ENCODE data around the gene CNTRL. TPM values are rescaled to one million over a fixed set of nuclear protein-coding genes. Genes with fewer than 3 reads are reported as not detected.

CNTRL gene
- total and polyA plus RNA-seq, 4 experiments from 2014 or later: 1.5 to 122 (median 78.5) TPM

DNA sequence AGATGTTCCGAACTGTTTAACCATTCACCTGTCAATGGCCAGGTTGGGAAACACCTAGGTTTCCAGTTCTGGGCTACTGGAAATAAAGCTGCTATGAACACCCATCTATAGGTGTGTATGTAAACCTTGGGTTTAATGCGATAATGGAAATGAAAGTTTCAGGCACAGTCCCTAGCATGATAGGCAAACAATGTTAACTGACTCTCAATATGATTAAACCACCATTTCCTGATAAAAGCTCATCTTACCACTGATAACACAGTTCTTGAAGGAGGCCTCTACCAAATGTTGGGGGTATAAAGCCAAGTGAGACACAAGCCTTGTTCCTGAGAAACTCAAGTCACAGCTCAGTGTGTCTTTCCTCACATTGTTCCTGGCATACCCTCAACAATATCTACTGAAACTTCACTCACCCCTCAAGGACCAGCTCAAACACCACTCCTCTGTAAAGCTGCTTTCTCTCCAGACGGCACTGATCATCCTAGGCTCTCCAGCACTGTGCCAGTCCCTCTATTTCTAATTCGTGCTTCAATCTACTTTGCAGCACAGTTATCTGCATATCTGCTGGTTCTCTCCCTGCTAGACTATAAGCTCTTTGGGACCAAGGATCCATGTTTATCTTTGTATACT, 111.1 kb downstream of the CNTRL start:
- POLR2A ChIA-PET (ENCODE audit: partially characterized antibody): interaction anchor here (0.7 to 1.9 kb wide), 6 partner anchors 10 to 64 kb away, joined by 3 to 12 read pairs (median 4); partner anchors contain the start of gene RAB14
- no peak for DNase-seq
- Histone ChIP-seq H3K27me3 (ENCODE audit: insufficient read depth, low read length) (no peaks in the 10 kb centered on the region), H3K4me3 (ENCODE audit: low read length in 2 of 2) (no peak overlapping the region), H3K27ac (ENCODE audit: low read depth, low read length) (peak overlapping the region; percentile 40), H3K4me1 (ENCODE audit: insufficient read depth, low read length) (peaks cover 69% of the 10 kb centered on the region), H3K9me3 (ENCODE audit: control insufficient read depth in 1 of 2, low read length in 2 of 2) (no peaks in the 10 kb centered on the region), H3K36me3 (ENCODE audit: insufficient read depth, low read length) (peaks cover 33% of the 10 kb centered on the region)
- peaks cover 32 to 72% of the 10 kb centered on the region in 2 donors for H3K36me3 Mint-ChIP-seq
- CTCF ChIA-PET (ENCODE audit: partially characterized antibody): interaction anchor here (1.1 to 3.2 kb wide), 9 partner anchors 9 to 204 kb away, joined by 3 to 13 read pairs (median 4); no protein-coding TSS in a partner anchor
- H3K4me1 Mint-ChIP-seq: peaks cover 50 to 81% (median 63%) of the 10 kb centered on the region in 4 donors
- intact Hi-C loops (cut with micrococcal nuclease): loop anchor here (2.0 kb wide), 1 partner anchor 15 kb away; the partner anchor contains the start of gene RAB14
- peak overlapping the region; percentile 50 to 93 (median 80) for H3K27ac Mint-ChIP-seq
- no peaks in the 10 kb centered on the region for H3K27me3 Mint-ChIP-seq
- peak overlapping the region in 4 of 8 donors; percentile 0 to 71 (median 38) for H3K4me3 Mint-ChIP-seq
- H3K9me3 Mint-ChIP-seq: no peaks in the 10 kb centered on the region

DNA sequence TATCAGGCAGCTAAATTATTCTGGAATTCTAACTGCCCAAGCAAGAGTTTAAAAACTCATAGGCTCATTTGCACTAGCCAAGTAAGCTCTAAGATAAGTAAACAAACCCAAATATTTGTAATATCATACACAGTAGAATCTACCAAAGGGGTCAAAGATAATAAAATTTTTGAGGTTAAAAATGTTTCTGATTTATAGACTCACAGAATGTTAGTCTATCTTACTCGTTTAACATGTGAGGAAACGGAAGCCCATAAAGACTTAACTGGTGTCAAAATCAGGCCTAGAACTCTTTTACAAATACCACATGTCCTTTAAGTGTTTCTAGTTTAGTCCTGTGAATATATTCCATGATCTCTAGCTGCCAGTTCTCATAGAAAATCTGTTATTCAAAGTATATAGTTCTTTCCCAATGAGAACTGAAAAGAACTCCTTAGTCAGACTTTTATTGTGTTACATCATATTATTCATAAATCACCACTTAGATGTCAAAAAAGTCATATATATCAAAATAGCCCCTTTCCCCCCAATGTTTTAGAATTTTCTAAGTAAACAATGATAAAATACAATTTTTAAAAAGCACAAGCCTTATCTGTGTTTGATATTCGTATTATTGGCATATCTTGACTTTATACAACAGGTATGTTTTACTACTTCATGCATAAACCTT, 113.0 kb downstream of the CNTRL start:
- Mint-ChIP-seq H3K4me1 (peaks cover 57 to 93% (median 73%) of the 10 kb centered on the region in 4 donors), H3K36me3 (peaks cover 20 to 65% of the 10 kb centered on the region in 2 donors), H3K4me3 (no peak overlapping the region), H3K27ac (peak overlapping the region in 6 of 7 donors; percentile 9 to 65 (median 37)), H3K9me3 (no peaks in the 10 kb centered on the region), H3K27me3 (no peaks in the 10 kb centered on the region)
- Histone ChIP-seq H3K4me3 (ENCODE audit: low read length in 2 of 2) (no peak overlapping the region), H3K36me3 (ENCODE audit: insufficient read depth, low read length) (peaks cover 19% of the 10 kb centered on the region), H3K27me3 (ENCODE audit: insufficient read depth, low read length) (no peaks in the 10 kb centered on the region), H3K27ac (ENCODE audit: low read depth, low read length) (no peak overlapping the region), H3K9me3 (ENCODE audit: control insufficient read depth in 1 of 2, low read length in 2 of 2) (no peaks in the 10 kb centered on the region), H3K4me1 (ENCODE audit: insufficient read depth, low read length) (peaks cover 86% of the 10 kb centered on the region)
- no peak for DNase-seq
- ChIA-PET CTCF (ENCODE audit: partially characterized antibody) (interaction anchor here (0.7 to 3.2 kb wide), 4 partner anchors 11 to 128 kb away, joined by 3 to 13 read pairs (median 4); no protein-coding TSS in a partner anchor), POLR2A (ENCODE audit: partially characterized antibody) (interaction anchor here (2.9 kb wide), 1 partner anchor 13 kb away, joined by 12 read pairs; the partner anchor contains the start of gene RAB14)
- intact Hi-C loops (cut with micrococcal nuclease): loop anchor here (2.0 kb wide), 1 partner anchor 13 kb away; the partner anchor contains the start of gene RAB14

DNA sequence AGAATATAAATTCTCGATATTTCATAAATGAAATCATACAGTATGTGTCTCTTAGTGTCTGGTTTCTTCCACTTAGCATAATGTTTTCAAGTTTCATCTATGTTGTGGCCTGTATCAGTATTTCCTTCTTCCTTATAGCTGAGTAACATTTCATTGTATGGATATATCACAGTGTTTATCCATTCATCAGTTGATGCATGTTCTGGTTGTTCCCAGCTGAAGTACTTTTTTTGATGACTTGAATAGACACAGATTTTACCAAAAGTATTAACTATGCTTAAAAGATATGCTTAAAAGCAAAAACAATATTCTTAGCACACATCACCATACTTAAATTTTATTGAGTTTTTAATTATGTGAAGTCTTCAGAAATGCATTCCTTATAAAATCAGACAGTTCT, 114.3 kb downstream of the CNTRL start:
- peaks cover 20 to 53% of the 10 kb centered on the region in 2 donors for H3K36me3 Mint-ChIP-seq
- no peak overlapping the region for H3K27ac ChIP-seq (ENCODE audit: low read depth, low read length)

DNA sequence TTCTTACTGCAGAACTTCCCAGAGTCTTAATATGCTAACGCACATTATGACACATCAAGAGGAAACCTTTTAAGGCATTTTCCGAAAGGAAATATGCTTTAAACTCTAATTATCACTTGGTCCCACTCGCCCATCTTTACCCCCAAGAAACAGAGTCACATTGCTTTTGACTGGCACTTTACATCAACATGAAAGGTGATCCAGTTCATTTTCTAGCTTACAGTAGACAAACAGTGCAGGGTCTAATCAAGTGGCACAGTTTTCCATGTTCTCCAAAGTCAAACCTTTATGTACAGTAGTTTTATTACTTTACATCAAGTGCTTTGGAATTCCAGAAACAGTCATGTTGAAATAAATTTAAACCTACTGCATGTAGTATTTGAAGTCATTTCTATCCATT, 114.9 kb downstream of the CNTRL start:
- Mint-ChIP-seq H3K27ac (peak overlapping the region in 4 of 7 donors; percentile 16 to 66 (median 34)), H3K4me3 (no peak overlapping the region), H3K9me3 (no peaks in the 10 kb centered on the region), H3K27me3 (no peaks in the 10 kb centered on the region), H3K36me3 (peaks cover 20 to 47% of the 10 kb centered on the region in 2 donors), H3K4me1 (peaks cover 60 to 94% (median 73%) of the 10 kb centered on the region in 4 donors)
- Histone ChIP-seq H3K9me3 (ENCODE audit: control insufficient read depth in 1 of 2, low read length in 2 of 2) (no peaks in the 10 kb centered on the region), H3K27ac (ENCODE audit: low read depth, low read length) (no peak overlapping the region), H3K27me3 (ENCODE audit: insufficient read depth, low read length) (no peaks in the 10 kb centered on the region), H3K36me3 (ENCODE audit: insufficient read depth, low read length) (peaks cover 9% of the 10 kb centered on the region), H3K4me3 (ENCODE audit: low read length in 2 of 2) (no peak overlapping the region), H3K4me1 (ENCODE audit: insufficient read depth, low read length) (peaks cover 94% of the 10 kb centered on the region)
- ChIA-PET CTCF (ENCODE audit: partially characterized antibody) (interaction anchor here (1.3 kb wide), 1 partner anchor 18 kb away, joined by 3 read pairs; no protein-coding TSS in a partner anchor), POLR2A (ENCODE audit: partially characterized antibody) (interaction anchor here (2.9 kb wide), 1 partner anchor 11 kb away, joined by 12 read pairs; the partner anchor contains the start of gene RAB14)
- no peak for DNase-seq
- intact Hi-C loops (cut with micrococcal nuclease): no loop called here

More for the DNA sequence above, 114.3 kb downstream of the CNTRL start:
- Mint-ChIP-seq H3K27ac (peak overlapping the region in 4 of 7 donors; percentile 8 to 66 (median 64)), H3K4me1 (peaks cover 62 to 94% (median 75%) of the 10 kb centered on the region in 4 donors), H3K27me3 (no peaks in the 10 kb centered on the region), H3K9me3 (no peaks in the 10 kb centered on the region), H3K4me3 (peak overlapping the region in 1 of 8 donors; percentile 2)
- ChIA-PET CTCF (ENCODE audit: partially characterized antibody) (interaction anchor here (0.8 to 1.6 kb wide), 3 partner anchors 10 to 129 kb away, joined by 3 to 5 read pairs (median 3); no protein-coding TSS in a partner anchor), POLR2A (ENCODE audit: partially characterized antibody) (interaction anchor here (2.9 kb wide), 1 partner anchor 12 kb away, joined by 12 read pairs; the partner anchor contains the start of gene RAB14)
- intact Hi-C loops (cut with micrococcal nuclease): no loop called here
- Histone ChIP-seq H3K4me3 (ENCODE audit: low read length in 2 of 2) (no peak overlapping the region), H3K9me3 (ENCODE audit: control insufficient read depth in 1 of 2, low read length in 2 of 2) (no peaks in the 10 kb centered on the region), H3K27me3 (ENCODE audit: insufficient read depth, low read length) (no peaks in the 10 kb centered on the region), H3K4me1 (ENCODE audit: insufficient read depth, low read length) (peaks cover 93% of the 10 kb centered on the region), H3K36me3 (ENCODE audit: insufficient read depth, low read length) (peaks cover 9% of the 10 kb centered on the region)
- DNase-seq: no peak

DNA sequence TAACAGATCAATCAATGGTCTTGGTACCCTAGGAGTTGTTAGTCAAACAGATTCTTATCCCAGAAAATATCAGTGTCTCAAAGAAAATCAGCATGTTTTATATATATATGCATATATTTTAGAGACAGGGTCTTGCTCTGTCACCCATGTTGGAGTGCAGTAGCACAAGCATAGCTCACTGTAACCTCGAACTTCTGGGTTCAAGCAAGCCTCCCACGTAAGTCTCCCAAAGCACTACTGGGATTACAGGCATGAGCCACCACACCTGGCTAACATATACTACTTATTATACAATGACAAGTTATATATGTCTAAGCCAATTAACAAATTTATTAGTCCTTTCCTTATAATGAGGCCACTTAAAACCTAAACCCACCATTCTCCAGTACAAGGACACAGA, 116.5 kb downstream of the CNTRL start:
- Histone ChIP-seq H3K4me1 (ENCODE audit: insufficient read depth, low read length) (peaks cover 95% of the 10 kb centered on the region), H3K27ac (ENCODE audit: low read depth, low read length) (no peak overlapping the region), H3K9me3 (ENCODE audit: control insufficient read depth in 1 of 2, low read length in 2 of 2) (no peaks in the 10 kb centered on the region), H3K4me3 (ENCODE audit: low read length in 2 of 2) (no peak overlapping the region), H3K36me3 (ENCODE audit: insufficient read depth, low read length) (peaks cover 8% of the 10 kb centered on the region), H3K27me3 (ENCODE audit: insufficient read depth, low read length) (no peaks in the 10 kb centered on the region)
- Mint-ChIP-seq H3K27me3 (no peaks in the 10 kb centered on the region), H3K9me3 (no peaks in the 10 kb centered on the region), H3K4me3 (peak overlapping the region in 3 of 8 donors; percentile 6 to 25 (median 11)), H3K4me1 (peaks cover 58 to 94% (median 72%) of the 10 kb centered on the region in 4 donors), H3K27ac (peak overlapping the region in 6 of 7 donors; percentile 1 to 90 (median 69)), H3K36me3 (peaks cover 15 to 32% of the 10 kb centered on the region in 2 donors)
- CTCF ChIA-PET (ENCODE audit: partially characterized antibody): no interaction called here
- POLR2A ChIA-PET (ENCODE audit: partially characterized antibody): interaction anchor here (0.9 kb wide), 1 partner anchor 26 kb away, joined by 3 read pairs; no protein-coding TSS in a partner anchor
- DNase-seq: no peak
- intact Hi-C loops (cut with micrococcal nuclease): no loop called here

DNA sequence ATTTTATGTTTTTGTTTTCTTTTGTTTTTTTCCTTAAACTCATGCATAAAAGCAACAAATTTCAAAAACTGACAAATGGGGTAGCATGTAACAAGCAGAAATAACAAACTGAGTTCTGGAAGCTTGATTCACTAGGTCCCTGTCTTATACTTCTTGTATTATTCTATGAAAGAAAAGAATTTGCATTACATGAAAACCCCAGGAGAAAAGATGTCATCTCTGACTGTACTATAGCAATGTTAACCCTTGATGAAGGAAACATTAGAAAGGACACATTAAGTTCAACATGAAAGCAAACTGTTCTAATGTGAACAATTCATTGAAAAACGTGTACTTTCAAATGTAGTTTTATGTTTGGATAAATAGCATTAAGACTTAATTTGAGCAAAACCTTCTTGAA, 117.8 kb downstream of the CNTRL start:
- H3K4me1 ChIP-seq (ENCODE audit: insufficient read depth, low read length): peaks cover 97% of the 10 kb centered on the region
- H3K36me3 Mint-ChIP-seq: peaks cover 12 to 28% of the 10 kb centered on the region in 2 donors
- H3K9me3 ChIP-seq (ENCODE audit: control insufficient read depth in 1 of 2, low read length in 2 of 2): no peaks in the 10 kb centered on the region
- peaks cover 62 to 97% (median 77%) of the 10 kb centered on the region in 4 donors for H3K4me1 Mint-ChIP-seq
- ChIA-PET CTCF (ENCODE audit: partially characterized antibody) (interaction anchor here (1.1 kb wide), 1 partner anchor 9 kb away, joined by 6 read pairs; the partner anchor contains the start of gene RAB14), POLR2A (ENCODE audit: partially characterized antibody) (interaction anchor here (1.2 to 1.7 kb wide), 2 partner anchors 9 to 71 kb away, joined by 3 to 4 read pairs; partner anchors contain the start of gene RAB14)
- H3K27me3 ChIP-seq (ENCODE audit: insufficient read depth, low read length): no peaks in the 10 kb centered on the region
- peak overlapping the region in 5 of 7 donors; percentile 53 to 78 (median 65) for H3K27ac Mint-ChIP-seq
- H3K27me3 Mint-ChIP-seq: no peaks in the 10 kb centered on the region
- DNase-seq: no peak
- peaks cover 4% of the 10 kb centered on the region for H3K36me3 ChIP-seq (ENCODE audit: insufficient read depth, low read length)
- H3K4me3 Mint-ChIP-seq: peak overlapping the region in 4 of 8 donors; percentile 11 to 64 (median 44)
- H3K9me3 Mint-ChIP-seq: no peaks in the 10 kb centered on the region
- H3K4me3 ChIP-seq (ENCODE audit: low read length in 2 of 2): no peak overlapping the region
- intact Hi-C loops (cut with micrococcal nuclease): no loop called here
- H3K27ac ChIP-seq (ENCODE audit: low read depth, low read length): no peak overlapping the region

Data from CD4-positive, alpha-beta memory T cell (primary cell).